GM21576 (cell line): ENCODE data around the gene NPAS2.

Source experiments
- ATAC-seq: cut with Tn5 transposase; IDR thresholded peaks from one replicate; pipeline ENCODE4 v1.9.1; 2021; ENCODE audit warnings: mild to moderate bottlenecking, moderate library complexity; ENCODE audit not compliant: unreplicated experiment

NPAS2 gene

GRCh38 chr2:100902817-100903405 lies 83.0 kb downstream of the NPAS2 start:
- ATAC-seq: no peak

GRCh38 chr2:100903534-100904258 lies 83.8 kb downstream of the NPAS2 start:
- ATAC-seq: no peak

- no peak for ATAC-seq
Observed at GRCh38 chr2:100905132-100905805, 85.3 kb downstream of the NPAS2 start.

- ATAC-seq: no peak
Observed at GRCh38 chr2:100906131-100906530, 86.2 kb downstream of the NPAS2 start.

- ATAC-seq: no peak
Observed at GRCh38 chr2:100906679-100907078, 86.7 kb downstream of the NPAS2 start.

GRCh38 chr2:100907832-100908231 lies 87.9 kb downstream of the NPAS2 start:
- ATAC-seq: no peak

GRCh38 chr2:100909534-100910081 lies 89.7 kb downstream of the NPAS2 start:
- no peak for ATAC-seq

GRCh38 chr2:100910111-100910510 lies 90.2 kb downstream of the NPAS2 start:
- ATAC-seq: no peak

GRCh38 chr2:100919316-100919715 lies 99.4 kb downstream of the NPAS2 start:
- no peak for ATAC-seq

- ATAC-seq: no peak
Observed at GRCh38 chr2:100921685-100922161, 101.8 kb downstream of the NPAS2 start.

GRCh38 chr2:100923461-100924060 lies 103.6 kb downstream of the NPAS2 start:
- no peak for ATAC-seq

- ATAC-seq: peak; percentile 12
Observed at GRCh38 chr2:100924122-100924519, 104.2 kb downstream of the NPAS2 start.

GRCh38 chr2:100924520-100925451 lies 104.8 kb downstream of the NPAS2 start:
- peak; percentile 68 for ATAC-seq

- ATAC-seq: no peak
Observed at GRCh38 chr2:100928235-100928634, 108.3 kb downstream of the NPAS2 start.

GRCh38 chr2:100929147-100929546 lies 109.2 kb downstream of the NPAS2 start:
- no peak for ATAC-seq

- ATAC-seq: no peak
Observed at GRCh38 chr2:100934504-100935371, 114.8 kb downstream of the NPAS2 start.

- no peak for ATAC-seq
Observed at GRCh38 chr2:100935372-100935752, 115.4 kb downstream of the NPAS2 start.

GRCh38 chr2:100936070-100936741 lies 116.3 kb downstream of the NPAS2 start:
- no peak for ATAC-seq
